Bronchial epithelial cell (primary cell): ENCODE data around the gene TMEM168. TPM values are rescaled to one million over a fixed set of nuclear protein-coding genes. Genes with fewer than 3 reads are reported as not detected.

Experiments used
- DNase-seq: peaks from one replicate; pipeline ENCODE4 v3.0.0-alpha.2; 2010; ENCODE audit warnings: low read depth
- FAIRE-seq: peaks from 2 replicates; lab custom pipeline; 2011; peaks lifted over from hg19 to GRCh38; lab: Jason Lieb, UNC
- H3K27me3 ChIP-seq: 2 replicates; pipeline ENCODE4 v1.5.1; 2011; ENCODE audit warnings: low read length; ENCODE audit not compliant: control insufficient read depth, insufficient read depth
- H3K36me3 ChIP-seq: 2 replicates; pipeline ENCODE4 v1.5.1; 2011; ENCODE audit warnings: low read length; ENCODE audit not compliant: control insufficient read depth, insufficient read depth
- H3K4me3 ChIP-seq: 2 replicates; pipeline ENCODE4 v1.5.1; 2011; ENCODE audit warnings: mild to moderate bottlenecking, low read depth, low read length, control low read depth
- CTCF ChIP-seq: IDR thresholded peaks from 2 replicates; pipeline ENCODE4 v1.5.1; 2011; ENCODE audit warnings: mild to moderate bottlenecking, moderate library complexity, low read length, control low read depth, inconsistent platforms; ENCODE audit not compliant: insufficient read depth, severe bottlenecking
- total RNA-seq: library from RNA; depleted of rRNA; stranded (reverse); fragments of >200 nt; gene quantifications from 2 replicates; pipeline ENCODE4 v1.2.1, GENCODE V29; 2014

TMEM168 gene
- total RNA-seq, 1 donor from 2014 or later, result 40.3 TPM

DNA sequence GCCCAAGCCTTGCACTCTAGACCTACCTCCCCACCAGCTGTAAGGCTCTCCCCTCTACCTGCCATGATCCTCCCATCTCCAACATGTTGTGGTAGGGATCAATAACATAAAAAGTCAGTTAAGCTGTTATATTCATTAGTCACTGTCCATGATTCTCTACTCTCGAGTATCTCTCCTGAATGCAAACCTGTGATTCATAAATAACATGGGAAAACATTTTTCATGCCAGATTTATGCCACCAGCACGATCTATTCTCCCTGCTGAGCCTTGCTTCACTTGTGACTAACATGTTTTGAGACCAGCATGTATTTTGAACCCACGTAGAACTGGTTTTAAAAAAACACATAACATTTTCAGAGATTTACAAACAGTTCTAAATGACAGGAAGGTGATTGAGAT, 30.3 kb downstream of the TMEM168 start:
- H3K36me3 ChIP-seq, result no peaks in the 10 kb centered on the region
- peak; percentile 23 for DNase-seq

DNA sequence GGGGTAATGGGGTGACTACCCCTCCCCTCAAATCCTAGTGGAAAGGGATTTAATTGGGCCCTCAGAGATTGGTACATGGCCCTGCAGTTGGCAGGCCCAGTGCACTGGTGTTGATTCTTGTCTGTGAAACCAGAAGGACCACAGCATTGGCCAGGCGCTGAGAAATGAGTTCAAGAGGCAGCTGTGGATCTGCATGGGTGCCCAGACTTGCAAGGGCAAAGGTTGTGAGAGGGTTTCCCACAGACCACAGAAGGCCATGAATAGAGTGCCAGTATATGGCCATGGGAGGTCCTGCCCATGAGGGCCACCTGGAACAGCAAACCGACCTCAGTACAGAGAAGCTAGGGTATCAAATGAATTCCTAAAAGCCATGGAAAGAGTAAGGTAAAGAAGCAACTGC, 32.9 kb downstream of the TMEM168 start:
- no peak for TF ChIP-seq CTCF
- Histone ChIP-seq H3K4me3 (no peak overlapping the region), H3K27me3 (no peaks in the 10 kb centered on the region), H3K36me3 (no peaks in the 10 kb centered on the region)
- DNase-seq (no peak), FAIRE-seq (no peak)

More for the DNA sequence above, 30.3 kb downstream of the TMEM168 start:
- no peak overlapping the region for H3K4me3 ChIP-seq
- no peak for TF ChIP-seq CTCF
- peak; percentile 86 for FAIRE-seq
- H3K27me3 ChIP-seq, result no peaks in the 10 kb centered on the region

DNA sequence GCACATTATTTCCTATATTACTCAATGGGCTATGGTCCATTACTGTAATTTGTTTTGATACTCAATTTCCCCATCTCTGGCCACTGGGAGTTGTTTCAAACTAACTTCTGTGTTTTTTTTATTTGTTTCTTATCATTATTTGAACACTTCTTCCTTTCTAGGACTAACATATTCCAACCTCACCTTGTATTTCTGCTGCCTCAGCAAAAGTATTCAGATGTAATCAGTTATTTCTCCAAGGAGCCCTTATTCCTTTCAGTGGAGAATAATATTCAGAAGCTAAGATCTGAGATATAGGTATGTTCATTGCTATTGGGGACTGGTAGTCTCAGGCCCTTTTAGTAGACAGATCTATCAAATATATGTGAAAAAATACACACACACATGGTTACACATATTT, 36.9 kb downstream of the TMEM168 start:
- FAIRE-seq, result no peak

DNA sequence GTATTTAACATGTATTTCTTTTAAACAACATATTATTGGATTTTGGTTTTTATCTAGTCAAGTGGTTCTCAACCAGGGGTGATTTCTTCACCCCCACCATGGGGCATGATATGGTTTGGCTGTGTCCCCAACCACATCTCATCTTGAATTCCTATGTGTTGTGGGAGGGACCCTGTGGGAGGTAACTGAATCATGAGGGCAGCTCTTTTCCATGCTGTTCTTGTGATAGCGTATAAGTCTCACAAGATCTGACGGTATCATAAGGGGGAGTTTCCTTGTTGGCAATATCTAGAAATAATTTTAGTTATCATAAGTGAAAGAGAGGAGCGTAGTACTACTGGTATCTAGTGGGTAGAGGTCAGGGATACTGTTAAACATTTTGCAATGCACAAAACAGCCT, 37.6 kb downstream of the TMEM168 start:
- no peaks in the 10 kb centered on the region for H3K27me3 ChIP-seq
- no peak for DNase-seq
- TF ChIP-seq CTCF, result no peak
- no peak overlapping the region for H3K4me3 ChIP-seq
- FAIRE-seq, result no peak
- no peaks in the 10 kb centered on the region for H3K36me3 ChIP-seq

More for the DNA sequence above, 36.9 kb downstream of the TMEM168 start:
- H3K36me3 ChIP-seq, result no peaks in the 10 kb centered on the region
- DNase-seq, result no peak
- TF ChIP-seq CTCF, result no peak
- no peaks in the 10 kb centered on the region for H3K27me3 ChIP-seq
- H3K4me3 ChIP-seq, result no peak overlapping the region

- Histone ChIP-seq H3K4me3 (no peak overlapping the region), H3K36me3 (no peaks in the 10 kb centered on the region), H3K27me3 (no peaks in the 10 kb centered on the region)
- no peak for FAIRE-seq
- TF ChIP-seq CTCF, result no peak
- DNase-seq, result no peak
These were observed 40.4 kb downstream of the TMEM168 start for GRCh38 chr7:112749775-112750174.

GRCh38 chr7:112748381-112748780, 41.8 kb downstream of the TMEM168 start:
- TF ChIP-seq CTCF, result no peak
- H3K27me3 ChIP-seq, result no peaks in the 10 kb centered on the region
- no peak overlapping the region for H3K4me3 ChIP-seq
- no peaks in the 10 kb centered on the region for H3K36me3 ChIP-seq
- DNase-seq (peak; percentile 29), FAIRE-seq (no peak)
